Activated CD8-positive, alpha-beta memory T cell treated with anti-CD3 and anti-CD28 coated beads, Interleukin-2, amount 50 U/mL, for 4 hours (primary cell): ENCODE results near the gene PSMC3.

ENCODE experiments used
- DNase-seq: peaks from one replicate; pipeline ENCODE4 v3.0.0-alpha.2; 2020

Gene PSMC3

GRCh38 chr11:47426062-47426956, at the start of gene PSMC3:
Gene PSMC3, minus strand, starts transcription at chr11:47426439. Its CDS starts 160 bp downstream, at chr11:47426279.
- peak; percentile 99 for DNase-seq

- DNase-seq, result no peak
Measured at GRCh38 chr11:47470671-47471070, 44.4 kb upstream of the PSMC3 start.

GRCh38 chr11:47469361-47470179, 43.3 kb upstream of the PSMC3 start:
- no peak for DNase-seq

GRCh38 chr11:47468598-47469214, 42.5 kb upstream of the PSMC3 start:
- no peak for DNase-seq

- no peak for DNase-seq
Measured at GRCh38 chr11:47467357-47467756, 41.1 kb upstream of the PSMC3 start.

- DNase-seq, result no peak
Measured at GRCh38 chr11:47466701-47467250, 40.5 kb upstream of the PSMC3 start.

GRCh38 chr11:47466201-47466600, 40.0 kb upstream of the PSMC3 start:
- DNase-seq, result no peak

- DNase-seq, result no peak
Measured at GRCh38 chr11:47464483-47464882, 38.2 kb upstream of the PSMC3 start.

- no peak for DNase-seq
Measured at GRCh38 chr11:47461876-47462275, 35.6 kb upstream of the PSMC3 start.

- no peak for DNase-seq
Measured at GRCh38 chr11:47460571-47461235, 34.5 kb upstream of the PSMC3 start.

GRCh38 chr11:47454258-47454671, 28.0 kb upstream of the PSMC3 start:
- DNase-seq, result peak; percentile 62

- no peak for DNase-seq
Measured at GRCh38 chr11:47453365-47453764, 27.1 kb upstream of the PSMC3 start.

- no peak for DNase-seq
Measured at GRCh38 chr11:47451990-47452389, 25.8 kb upstream of the PSMC3 start.

GRCh38 chr11:47451436-47451835, 25.2 kb upstream of the PSMC3 start:
- DNase-seq, result no peak

GRCh38 chr11:47449541-47449940, 23.3 kb upstream of the PSMC3 start:
- DNase-seq, result no peak

GRCh38 chr11:47448566-47449427, 22.6 kb upstream of the PSMC3 start, which contains the start of gene RAPSN:
Gene RAPSN, minus strand, starts transcription at chr11:47449136. Its CDS starts 172 bp downstream, at chr11:47448964.
- DNase-seq, result no peak

- DNase-seq, result no peak
Measured at GRCh38 chr11:47447906-47448305, 21.7 kb upstream of the PSMC3 start.

- no peak for DNase-seq
Measured at GRCh38 chr11:47446833-47447232, 20.6 kb upstream of the PSMC3 start.

- DNase-seq, result no peak
Measured at GRCh38 chr11:47445840-47446239, 19.6 kb upstream of the PSMC3 start.

- no peak for DNase-seq
Measured at GRCh38 chr11:47443817-47444216, 17.6 kb upstream of the PSMC3 start.

GRCh38 chr11:47443028-47443700, 16.9 kb upstream of the PSMC3 start:
- DNase-seq, result no peak
